Testis (tissue), 3 donors: Measurements from ENCODE around the gene HOXD3. TPM values are rescaled to one million over a fixed set of nuclear protein-coding genes. Genes with fewer than 3 reads are reported as not detected.

ENCODE experiments used
- DNase-seq: peaks from one replicate; pipeline ENCODE4 v3.0.0-alpha.2; 2019
- H3K27ac ChIP-seq, 2 donors: fragments of 200-600 bp; sonication (generic); one replicate each; pipeline ENCODE4 v1.5.1; 2019
- H3K27me3 ChIP-seq: fragments of 200-600 bp; sonication (generic); one replicate; pipeline ENCODE4 v1.5.1; 2019
- H3K36me3 ChIP-seq: fragments of 200-600 bp; sonication (generic); one replicate; pipeline ENCODE4 v1.5.1; 2017; ENCODE audit warnings: low read depth; ENCODE audit errors: missing control alignments
- H3K4me1 ChIP-seq: fragments of 200-600 bp; sonication (generic); one replicate; pipeline ENCODE4 v1.5.1; 2019
- H3K4me3 ChIP-seq, 2 donors: fragments of 200-600 bp; sonication (generic); one replicate each; pipeline ENCODE4 v1.5.1; 2017 to 2019
- H3K9me3 ChIP-seq: fragments of 200-600 bp; sonication (generic); one replicate; pipeline ENCODE4 v1.5.1; 2017
- POLR2A ChIP-seq: fragments of 450-650 bp; IDR thresholded peaks from one replicate; pipeline ENCODE4 v1.6.1; 2017; ENCODE audit warnings: antibody characterized with exemption, mild to moderate bottlenecking, moderate library complexity
- WGBS, 2 donors: methylation state at CpG; one replicate each; pipeline ENCODE4 v1.1.5; 2018; 5-methylcytosine and 5-hydroxymethylcytosine counted together
- intact Hi-C: fragments of 100-400 bp; cut with DNase I; formaldehyde crosslinking; loops from one replicate; pipeline ENCODE4 v1.15.1; 2023; ENCODE audit warnings: low total_unique reads
- polyA plus RNA-seq: library from polyadenylated mRNA; stranded (reverse); fragments of 350-450 nt; fragmentation: Illumina TruSeq; extraction: RNeasy Lipid Tissue Mini Kit (QIAGEN cat#74804); gene quantifications from one replicate; pipeline ENCODE4 v1.2.3, GENCODE V29; 2014; ENCODE audit warnings: low read depth, low replicate concordance; ENCODE audit not compliant: insufficient read depth
- total RNA-seq, 2 donors: library from RNA; depleted of rRNA; stranded (reverse); fragments of >200 nt; gene quantifications; one replicate each; pipeline ENCODE4 v1.2.3, GENCODE V29; 2016
- TF ChIP-seq, protein P1 (sequence below), 3 experiments: fragments of 450-650 bp in 2 of 3; fragments of 200-600 bp in 1 of 3; sonication (generic) in 1 of 3; IDR thresholded peaks; one replicate each; pipeline ENCODE4 v1.5.1; 2016 to 2019; ENCODE audit warnings: antibody characterized with exemption in 3 of 3, mild to moderate bottlenecking in 2 of 3, moderate library complexity in 1 of 3

Gene HOXD3
- total and polyA plus RNA-seq, 3 donors from 2014 or later, result 2.7 to 22.3 (median 14.0) TPM

DNA sequence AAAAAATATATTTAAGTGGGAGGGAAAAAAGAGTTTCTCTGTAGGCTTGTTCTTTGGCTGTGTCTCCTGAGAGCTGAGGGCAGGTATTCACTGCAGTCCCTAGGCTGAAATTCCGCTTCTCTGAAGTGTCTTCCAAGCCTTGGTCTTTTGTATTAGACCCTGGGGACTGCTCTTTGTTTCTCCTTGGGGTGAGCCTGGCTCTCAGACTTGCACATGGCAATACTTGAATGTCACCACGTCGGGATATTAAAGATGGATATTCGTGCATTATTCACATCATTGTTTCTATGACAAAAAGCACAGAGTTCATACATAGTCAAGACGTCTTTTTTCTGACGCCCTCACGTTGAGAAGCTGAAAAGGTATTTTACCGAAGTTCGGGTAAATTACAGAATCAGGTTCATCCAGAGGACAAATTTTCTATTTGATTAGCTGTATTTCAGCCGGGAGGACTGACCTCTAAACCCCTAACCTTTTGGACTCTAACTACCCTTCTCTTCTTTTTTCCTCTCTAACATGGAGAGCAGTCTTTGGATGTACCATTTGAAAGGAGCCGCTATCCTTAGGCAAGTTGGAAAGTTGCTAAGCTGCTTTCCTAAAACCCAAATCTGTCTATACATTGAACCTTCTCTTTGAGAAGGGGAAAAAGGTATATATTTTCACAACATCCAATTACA is 2.4 kb upstream of the HOXD3 start:
- no peak for TF ChIP-seq POLR2A
- TF ChIP-seq, protein P1, sequence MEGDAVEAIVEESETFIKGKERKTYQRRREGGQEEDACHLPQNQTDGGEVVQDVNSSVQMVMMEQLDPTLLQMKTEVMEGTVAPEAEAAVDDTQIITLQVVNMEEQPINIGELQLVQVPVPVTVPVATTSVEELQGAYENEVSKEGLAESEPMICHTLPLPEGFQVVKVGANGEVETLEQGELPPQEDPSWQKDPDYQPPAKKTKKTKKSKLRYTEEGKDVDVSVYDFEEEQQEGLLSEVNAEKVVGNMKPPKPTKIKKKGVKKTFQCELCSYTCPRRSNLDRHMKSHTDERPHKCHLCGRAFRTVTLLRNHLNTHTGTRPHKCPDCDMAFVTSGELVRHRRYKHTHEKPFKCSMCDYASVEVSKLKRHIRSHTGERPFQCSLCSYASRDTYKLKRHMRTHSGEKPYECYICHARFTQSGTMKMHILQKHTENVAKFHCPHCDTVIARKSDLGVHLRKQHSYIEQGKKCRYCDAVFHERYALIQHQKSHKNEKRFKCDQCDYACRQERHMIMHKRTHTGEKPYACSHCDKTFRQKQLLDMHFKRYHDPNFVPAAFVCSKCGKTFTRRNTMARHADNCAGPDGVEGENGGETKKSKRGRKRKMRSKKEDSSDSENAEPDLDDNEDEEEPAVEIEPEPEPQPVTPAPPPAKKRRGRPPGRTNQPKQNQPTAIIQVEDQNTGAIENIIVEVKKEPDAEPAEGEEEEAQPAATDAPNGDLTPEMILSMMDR (IDR thresholded peaks at IDR 0.05), result no peak
- DNase-seq, result no peak
- H3K4me1 ChIP-seq, result peaks cover 11% of the 10 kb centered on the region
- no peak overlapping the region for H3K27ac ChIP-seq
- intact Hi-C loops, result no loop called here
- no peaks in the 10 kb centered on the region for H3K9me3 ChIP-seq
- H3K36me3 ChIP-seq, result no peaks in the 10 kb centered on the region
- WGBS, 2 donors, result 80 to 85% methylated on average over 11 of the region's 11 CpGs
- no peaks in the 10 kb centered on the region for H3K27me3 ChIP-seq
- no peak overlapping the region for H3K4me3 ChIP-seq

DNA sequence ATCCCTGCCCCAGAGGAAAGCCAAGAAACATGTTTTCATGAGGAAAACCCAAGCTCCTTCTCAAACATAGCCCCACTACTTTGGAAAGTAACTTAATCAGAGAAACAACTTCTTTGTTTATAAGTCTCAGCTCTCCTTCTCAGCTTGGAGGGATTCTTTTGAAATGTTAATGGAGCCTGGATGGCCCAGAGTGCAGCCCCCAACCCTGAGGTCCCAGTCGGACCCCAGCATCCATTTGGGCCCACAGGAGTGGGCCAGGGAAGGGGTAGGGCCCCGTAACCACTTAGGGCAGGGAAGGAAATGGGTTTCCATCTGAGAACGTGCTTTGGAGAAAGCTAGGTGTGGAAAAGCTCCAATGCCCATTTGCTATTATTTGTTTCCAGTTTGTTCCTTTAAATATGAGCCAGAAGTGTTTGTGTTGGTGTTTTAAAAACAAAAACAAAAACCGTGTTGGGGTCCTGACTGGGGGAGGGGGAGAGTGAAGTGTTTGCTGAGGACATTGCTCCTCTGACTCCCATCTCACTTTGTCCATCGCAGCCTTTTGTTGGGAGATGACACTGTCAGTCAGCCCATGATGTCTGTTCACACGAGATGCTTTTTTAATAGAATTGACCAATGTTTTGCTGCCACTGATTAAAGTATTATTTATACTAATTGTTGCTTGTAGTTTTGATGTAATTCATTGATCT is 1.6 kb upstream of the HOXD3 start:
- Histone ChIP-seq H3K9me3 (no peaks in the 10 kb centered on the region), H3K27ac (no peak overlapping the region), H3K4me1 (peaks cover 5% of the 10 kb centered on the region), H3K27me3 (no peaks in the 10 kb centered on the region), H3K36me3 (no peaks in the 10 kb centered on the region), H3K4me3 (no peak overlapping the region)
- DNase-seq, result no peak
- WGBS, 2 donors, result 60 to 69% methylated on average over 6 of the region's 6 CpGs
- no peak for TF ChIP-seq POLR2A
- TF ChIP-seq, protein P1 (IDR thresholded peaks at IDR 0.05), result no peak
- intact Hi-C loops, result no loop called here

DNA sequence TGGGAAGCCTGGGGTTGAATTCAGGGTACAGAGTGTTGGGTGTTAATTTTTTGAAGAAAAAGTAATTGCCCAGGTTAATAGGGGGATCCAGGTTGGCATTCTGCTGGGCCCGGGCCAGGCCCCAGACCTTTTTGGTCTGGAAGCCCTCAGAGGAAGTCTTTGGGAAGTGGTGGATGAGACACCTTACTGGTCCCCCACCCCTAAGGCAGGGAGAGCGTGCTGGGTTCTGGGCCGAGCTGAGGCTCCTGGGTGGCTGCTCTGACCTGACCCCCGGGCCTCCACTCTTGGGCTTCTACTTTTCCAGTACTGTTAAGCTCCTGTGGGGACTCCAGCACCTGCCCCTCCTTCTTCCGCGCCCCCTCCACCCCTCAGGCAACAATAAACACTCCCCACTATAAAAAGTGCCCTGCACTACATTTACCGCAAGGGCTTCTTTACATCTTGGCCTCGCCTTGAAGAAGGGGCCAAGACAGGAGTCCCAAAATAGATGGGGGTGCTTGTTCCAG is 753 bp upstream of the HOXD3 start:
- H3K9me3 ChIP-seq, result no peaks in the 10 kb centered on the region
- no peak overlapping the region for H3K27ac ChIP-seq
- no peaks in the 10 kb centered on the region for H3K27me3 ChIP-seq
- no peak for TF ChIP-seq POLR2A
- TF ChIP-seq, protein P1 (IDR thresholded peaks at IDR 0.05), result no peak
- intact Hi-C loops, result no loop called here
- H3K36me3 ChIP-seq, result no peaks in the 10 kb centered on the region
- 56 to 67% methylated on average over 8 of the region's 8 CpGs for WGBS, 2 donors
- peak overlapping the region in 1 of 2 donors; percentile 56 for H3K4me3 ChIP-seq
- DNase-seq, result no peak
- H3K4me1 ChIP-seq, result peaks cover 5% of the 10 kb centered on the region

DNA sequence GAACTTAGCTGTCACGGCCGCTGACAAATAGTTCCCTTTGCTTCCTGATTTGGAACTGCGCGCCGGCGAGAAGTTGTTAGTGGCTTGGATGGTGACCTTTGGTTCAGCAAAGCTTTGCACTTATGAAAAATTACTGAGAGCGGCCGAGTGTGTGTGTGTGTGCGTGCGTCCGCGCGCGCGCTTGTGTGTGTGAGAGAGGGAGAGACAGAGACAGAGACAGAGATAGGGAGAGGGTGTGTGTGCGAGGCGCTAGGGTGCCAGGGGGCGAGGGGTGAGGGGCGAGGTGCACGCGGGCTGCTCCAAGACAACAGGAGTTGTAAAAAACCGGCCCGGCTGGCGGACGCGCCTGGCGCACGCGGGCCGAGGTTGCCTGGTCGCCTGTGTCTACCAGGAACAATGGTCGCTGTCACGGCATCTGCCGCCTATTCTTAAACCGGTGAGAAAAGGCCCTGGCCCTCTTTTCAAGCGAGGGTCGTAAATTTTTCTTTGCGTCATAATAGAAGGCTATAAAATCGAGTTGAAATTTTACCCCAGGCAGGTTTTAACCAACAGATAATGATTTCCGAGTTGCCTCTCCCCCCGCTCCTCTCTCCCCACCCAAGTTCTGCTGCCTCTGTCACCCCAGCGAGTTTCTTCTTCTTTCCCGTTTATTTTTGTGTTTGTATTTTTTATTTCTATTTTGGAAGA is 535 bp downstream of the HOXD3 start:
- DNase-seq, result no peak

More for the DNA sequence above, 535 bp downstream of the HOXD3 start:
- H3K27ac ChIP-seq, result no peak overlapping the region
- 51 to 61% methylated on average over 43 of the region's 43 CpGs for WGBS, 2 donors
- peaks cover 5% of the 10 kb centered on the region for H3K4me1 ChIP-seq
- no peak for TF ChIP-seq POLR2A
- TF ChIP-seq, protein P1 (IDR thresholded peaks at IDR 0.05), result no peak
- peak overlapping the region; percentile 24 to 56 for H3K4me3 ChIP-seq
- H3K36me3 ChIP-seq, result no peaks in the 10 kb centered on the region
- no peaks in the 10 kb centered on the region for H3K27me3 ChIP-seq
- H3K9me3 ChIP-seq, result no peaks in the 10 kb centered on the region
- intact Hi-C loops, result no loop called here
